ENCODE results near the gene FAM222B.
"Not testable (repeated sequence)": the region's sequence is repeated elsewhere in the genome, so short reads cannot be mapped to it uniquely, and the experiment has no call there.

The FAM222B gene

GRCh38 chr17:28726627-28727491 lies 115.7 kb downstream of the FAM222B start:
- peak; percentile 96 for TF ChIP-seq CTCF (IDR thresholded peaks at IDR 0.05; ENCODE audit: insufficient read depth, low read depth, low read length, missing control alignments)
- peak overlapping the region; percentile 70 for H3K4me3 ChIP-seq (ENCODE audit: low read length)
- peak; percentile 94 for DNase-seq (ENCODE audit: low read depth)

- DNase-seq (ENCODE audit: low read depth): peak; percentile 66
- no peak for TF ChIP-seq CTCF (IDR thresholded peaks at IDR 0.05; ENCODE audit: insufficient read depth, low read depth, low read length, missing control alignments)
- H3K4me3 ChIP-seq (ENCODE audit: low read length): peak within 1 kb of the TSS; percentile 70
Measured at GRCh38 chr17:28726226-28726626, 116.4 kb downstream of the FAM222B start, which contains the start of gene TLCD1. TSS of gene TLCD1 (minus strand) at chr17:28726233. CDS start at chr17:28726097, 136 bp downstream.

- DNase-seq (ENCODE audit: low read depth): peak; percentile 80
- H3K4me3 ChIP-seq (ENCODE audit: low read length): peak overlapping the region; percentile 70
- TF ChIP-seq CTCF (IDR thresholded peaks at IDR 0.05; ENCODE audit: insufficient read depth, low read depth, low read length, missing control alignments): no peak
Measured at GRCh38 chr17:28725660-28726225, 116.8 kb downstream of the FAM222B start.

- peak overlapping the region; percentile 70 for H3K4me3 ChIP-seq (ENCODE audit: low read length)
- peak; percentile 17 for TF ChIP-seq CTCF (IDR thresholded peaks at IDR 0.05; ENCODE audit: insufficient read depth, low read depth, low read length, missing control alignments)
- DNase-seq (ENCODE audit: low read depth): peak; percentile 61
Measured at GRCh38 chr17:28725166-28725659, 117.4 kb downstream of the FAM222B start.

- H3K4me3 ChIP-seq (ENCODE audit: low read length): peak overlapping the region; percentile 70
- peak; percentile 22 for DNase-seq (ENCODE audit: low read depth)
- no peak for TF ChIP-seq CTCF (IDR thresholded peaks at IDR 0.05; ENCODE audit: insufficient read depth, low read depth, low read length, missing control alignments)
Measured at GRCh38 chr17:28724500-28725165, 118.0 kb downstream of the FAM222B start.

- not testable (repeated sequence) for H3K4me3 ChIP-seq (ENCODE audit: low read length)
- peak; percentile 51 for DNase-seq (ENCODE audit: low read depth)
Measured at GRCh38 chr17:28723836-28724499, 118.6 kb downstream of the FAM222B start.

Measured in epithelial cell of esophagus (primary cell).